ENCODE data around the gene INPP5J. TPM values are rescaled to one million over a fixed set of nuclear protein-coding genes. Genes with fewer than 3 reads are reported as not detected.

INPP5J gene
- total and polyA plus RNA-seq, 9 of the 15 experiments (the other 6 are each of a cell fraction or from before 2014, with no cell fraction given) = 0.10 to 6.3 (median 4.8) TPM

DNA sequence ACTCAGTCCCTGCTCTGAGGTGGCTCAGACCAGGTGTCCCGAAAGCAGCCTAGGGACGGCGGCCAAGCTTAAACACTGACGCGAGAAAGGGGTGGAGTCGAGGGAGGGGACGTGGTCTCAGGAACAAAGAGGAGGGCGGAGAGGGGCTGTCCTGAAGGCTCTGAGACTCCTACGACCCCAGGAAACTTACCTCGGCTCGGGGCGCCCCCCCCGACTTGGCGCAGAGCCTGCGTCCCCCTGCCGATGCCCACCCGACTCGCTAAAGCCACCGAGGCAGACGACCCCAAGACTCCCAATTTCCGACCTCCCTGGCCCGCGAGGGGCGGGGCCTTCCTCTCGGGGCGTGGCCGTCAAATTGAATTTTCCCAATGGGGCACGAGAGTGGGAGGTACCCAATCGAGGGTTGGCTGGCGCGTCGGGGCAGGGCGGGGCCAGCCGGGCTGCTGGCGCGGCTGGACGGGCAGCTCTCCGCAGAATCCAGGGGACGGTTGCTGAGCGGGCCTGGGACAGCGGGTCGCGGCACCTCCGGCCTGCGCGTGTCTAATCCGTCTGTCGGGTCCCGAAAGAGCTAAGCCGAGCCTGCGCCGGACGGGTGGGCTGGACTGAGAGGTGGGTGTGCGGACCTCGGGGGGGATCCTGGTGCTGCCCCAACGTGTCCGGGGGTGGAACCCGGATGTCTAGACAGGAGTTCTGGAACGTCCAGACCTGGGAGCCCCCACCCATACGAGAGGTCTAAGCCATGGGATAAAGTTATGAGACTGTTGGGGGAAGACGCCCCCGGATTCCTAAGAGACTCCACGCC is 41.7 kb upstream of the INPP5J start, which contains the start of gene SMTN (continued):
- TF ChIP-seq, protein P1, sequence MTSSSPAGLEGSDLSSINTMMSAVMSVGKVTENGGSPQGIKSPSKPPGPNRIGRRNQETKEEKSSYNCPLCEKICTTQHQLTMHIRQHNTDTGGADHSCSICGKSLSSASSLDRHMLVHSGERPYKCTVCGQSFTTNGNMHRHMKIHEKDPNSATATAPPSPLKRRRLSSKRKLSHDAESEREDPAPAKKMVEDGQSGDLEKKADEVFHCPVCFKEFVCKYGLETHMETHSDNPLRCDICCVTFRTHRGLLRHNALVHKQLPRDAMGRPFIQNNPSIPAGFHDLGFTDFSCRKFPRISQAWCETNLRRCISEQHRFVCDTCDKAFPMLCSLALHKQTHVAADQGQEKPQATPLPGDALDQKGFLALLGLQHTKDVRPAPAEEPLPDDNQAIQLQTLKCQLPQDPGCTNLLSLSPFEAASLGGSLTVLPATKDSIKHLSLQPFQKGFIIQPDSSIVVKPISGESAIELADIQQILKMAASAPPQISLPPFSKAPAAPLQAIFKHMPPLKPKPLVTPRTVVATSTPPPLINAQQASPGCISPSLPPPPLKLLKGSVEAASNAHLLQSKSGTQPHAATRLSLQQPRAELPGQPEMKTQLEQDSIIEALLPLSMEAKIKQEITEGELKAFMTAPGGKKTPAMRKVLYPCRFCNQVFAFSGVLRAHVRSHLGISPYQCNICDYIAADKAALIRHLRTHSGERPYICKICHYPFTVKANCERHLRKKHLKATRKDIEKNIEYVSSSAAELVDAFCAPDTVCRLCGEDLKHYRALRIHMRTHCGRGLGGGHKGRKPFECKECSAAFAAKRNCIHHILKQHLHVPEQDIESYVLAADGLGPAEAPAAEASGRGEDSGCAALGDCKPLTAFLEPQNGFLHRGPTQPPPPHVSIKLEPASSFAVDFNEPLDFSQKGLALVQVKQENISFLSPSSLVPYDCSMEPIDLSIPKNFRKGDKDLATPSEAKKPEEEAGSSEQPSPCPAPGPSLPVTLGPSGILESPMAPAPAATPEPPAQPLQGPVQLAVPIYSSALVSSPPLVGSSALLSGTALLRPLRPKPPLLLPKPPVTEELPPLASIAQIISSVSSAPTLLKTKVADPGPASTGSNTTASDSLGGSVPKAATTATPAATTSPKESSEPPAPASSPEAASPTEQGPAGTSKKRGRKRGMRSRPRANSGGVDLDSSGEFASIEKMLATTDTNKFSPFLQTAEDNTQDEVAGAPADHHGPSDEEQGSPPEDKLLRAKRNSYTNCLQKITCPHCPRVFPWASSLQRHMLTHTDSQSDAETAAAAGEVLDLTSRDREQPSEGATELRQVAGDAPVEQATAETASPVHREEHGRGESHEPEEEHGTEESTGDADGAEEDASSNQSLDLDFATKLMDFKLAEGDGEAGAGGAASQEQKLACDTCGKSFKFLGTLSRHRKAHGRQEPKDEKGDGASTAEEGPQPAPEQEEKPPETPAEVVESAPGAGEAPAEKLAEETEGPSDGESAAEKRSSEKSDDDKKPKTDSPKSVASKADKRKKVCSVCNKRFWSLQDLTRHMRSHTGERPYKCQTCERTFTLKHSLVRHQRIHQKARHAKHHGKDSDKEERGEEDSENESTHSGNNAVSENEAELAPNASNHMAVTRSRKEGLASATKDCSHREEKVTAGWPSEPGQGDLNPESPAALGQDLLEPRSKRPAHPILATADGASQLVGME (CRISPR knock-in tag; IDR thresholded peaks at IDR 0.05) = no peak
- no peak for TF ChIP-seq ARNT (IDR thresholded peaks at IDR 0.05)
- peak; percentile 47 for TF ChIP-seq TAF1 (IDR thresholded peaks at IDR 0.05; ENCODE audit: control insufficient read depth, extremely low read depth, insufficient read depth, low read length, severe bottlenecking)
- no peak for TF ChIP-seq TAF9B (IDR thresholded peaks at IDR 0.05; ENCODE audit: partially characterized antibody)
- 0 out of 2 replicates have a peak, but pooled peaks have one; percentile 32 for TF ChIP-seq CREM (IDR thresholded peaks at IDR 0.05; ENCODE audit: low read depth)
- TF ChIP-seq POLR2AphosphoS5 (IDR thresholded peaks at IDR 0.05; ENCODE audit: control insufficient read depth, insufficient read depth, low read depth, low read length) = peak; percentile 41; the same call in 1 of the 2 replicates
- TF ChIP-seq KDM5B (IDR thresholded peaks at IDR 0.05; ENCODE audit: insufficient replicate concordance, low read depth, low read length) = peak; percentile 45
- TF ChIP-seq ERF (CRISPR knock-in tag; IDR thresholded peaks at IDR 0.05) = peak; percentile 56; the same call in 1 of the 2 replicates
- TF ChIP-seq FIP1L1 (IDR thresholded peaks at IDR 0.05; ENCODE audit: low read depth, low read length, poor library complexity, severe bottlenecking) = no peak
- TF ChIP-seq SIN3A (IDR thresholded peaks at IDR 0.05; ENCODE audit: borderline replicate concordance in 2 of 2, control insufficient read depth in 1 of 2, low read depth in 2 of 2, low read length in 2 of 2) = peak; percentile 32 to 55; a peak in 2 of 4 replicates
- TF ChIP-seq TBP (optimal IDR thresholded peaks at IDR 0.05; ENCODE audit: low read depth, low read length) = peak; percentile 71
- TF ChIP-seq NFYB (IDR thresholded peaks at IDR 0.05; ENCODE audit: extremely low read depth, insufficient read length) = peak; percentile 8
- TF ChIP-seq NRF1 (conservative IDR thresholded peaks at IDR 0.05 in 1 of 2, IDR thresholded peaks at IDR 0.05 in 1 of 2) = peak; percentile 69 to 74
- 0 out of 2 replicates have a peak, but pooled peaks have one; percentile 23 for TF ChIP-seq MYC (IDR thresholded peaks at IDR 0.05; ENCODE audit: low read depth, low read length)
- no peak for TF ChIP-seq MYC (CRISPR knock-in tag; IDR thresholded peaks at IDR 0.05; ENCODE audit: borderline replicate concordance, low read depth)
- no peak for TF ChIP-seq NFIC (IDR thresholded peaks at IDR 0.05)
- no peak for TF ChIP-seq ELF1 (tag; IDR thresholded peaks at IDR 0.05)
- TF ChIP-seq, protein P2, sequence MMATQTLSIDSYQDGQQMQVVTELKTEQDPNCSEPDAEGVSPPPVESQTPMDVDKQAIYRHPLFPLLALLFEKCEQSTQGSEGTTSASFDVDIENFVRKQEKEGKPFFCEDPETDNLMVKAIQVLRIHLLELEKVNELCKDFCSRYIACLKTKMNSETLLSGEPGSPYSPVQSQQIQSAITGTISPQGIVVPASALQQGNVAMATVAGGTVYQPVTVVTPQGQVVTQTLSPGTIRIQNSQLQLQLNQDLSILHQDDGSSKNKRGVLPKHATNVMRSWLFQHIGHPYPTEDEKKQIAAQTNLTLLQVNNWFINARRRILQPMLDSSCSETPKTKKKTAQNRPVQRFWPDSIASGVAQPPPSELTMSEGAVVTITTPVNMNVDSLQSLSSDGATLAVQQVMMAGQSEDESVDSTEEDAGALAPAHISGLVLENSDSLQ (IDR thresholded peaks at IDR 0.05) = peak; percentile 70
- TF ChIP-seq HMGN3 (IDR thresholded peaks at IDR 0.05; ENCODE audit: borderline replicate concordance, extremely low read depth, insufficient read length, low read depth, low read length) = peak; percentile 34
- TF ChIP-seq EGR1 (conservative IDR thresholded peaks at IDR 0.05) = peak; percentile 72
